ENCODE results near the gene FZD10.

The FZD10 gene

GRCh38 chr12:130154276-130155070, 7.8 kb upstream of the FZD10 start:
- DNase-seq (ENCODE audit: low read depth) = no peak

- no peak for DNase-seq (ENCODE audit: low read depth)
Measured at GRCh38 chr12:130155416-130156073, 6.7 kb upstream of the FZD10 start.

GRCh38 chr12:130156652-130157275, 5.5 kb upstream of the FZD10 start:
- DNase-seq (ENCODE audit: low read depth) = no peak

GRCh38 chr12:130157998-130158753, 4.1 kb upstream of the FZD10 start:
- DNase-seq (ENCODE audit: low read depth) = no peak

GRCh38 chr12:130158754-130159059, 3.6 kb upstream of the FZD10 start:
- no peak for DNase-seq (ENCODE audit: low read depth)

GRCh38 chr12:130160306-130160705, 2.0 kb upstream of the FZD10 start:
- no peak for DNase-seq (ENCODE audit: low read depth)

GRCh38 chr12:130160711-130161231, 1.5 kb upstream of the FZD10 start:
- no peak for DNase-seq (ENCODE audit: low read depth)

GRCh38 chr12:130161261-130162243, 712 bp upstream of the FZD10 start:
- DNase-seq (ENCODE audit: low read depth) = no peak

- DNase-seq (ENCODE audit: low read depth) = no peak
Measured at GRCh38 chr12:130162745-130163460, 639 bp downstream of the FZD10 start.

- DNase-seq (ENCODE audit: low read depth) = no peak
Measured at GRCh38 chr12:130163461-130164215, 1.4 kb downstream of the FZD10 start.

GRCh38 chr12:130164216-130164542, 1.9 kb downstream of the FZD10 start:
- DNase-seq (ENCODE audit: low read depth) = no peak

- no peak for DNase-seq (ENCODE audit: low read depth)
Measured at GRCh38 chr12:130164936-130165335, 2.7 kb downstream of the FZD10 start.

- no peak for DNase-seq (ENCODE audit: low read depth)
Measured at GRCh38 chr12:130166306-130166705, 4.0 kb downstream of the FZD10 start.

GRCh38 chr12:130167537-130167936, 5.3 kb downstream of the FZD10 start:
- no peak for DNase-seq (ENCODE audit: low read depth)

GRCh38 chr12:130169256-130169655, 7.0 kb downstream of the FZD10 start:
- no peak for DNase-seq (ENCODE audit: low read depth)

GRCh38 chr12:130169924-130170323, 7.7 kb downstream of the FZD10 start:
- DNase-seq (ENCODE audit: low read depth) = no peak

- DNase-seq (ENCODE audit: low read depth) = no peak
Measured at GRCh38 chr12:130170611-130171010, 8.3 kb downstream of the FZD10 start.

GRCh38 chr12:130177635-130178242, 15.5 kb downstream of the FZD10 start:
- DNase-seq (ENCODE audit: low read depth) = no peak

GRCh38 chr12:130178282-130178681, 16.0 kb downstream of the FZD10 start:
- DNase-seq (ENCODE audit: low read depth) = no peak

Data from EH (cell line).